ENCODE data around the gene EIF4B. TPM values are rescaled to one million over a fixed set of nuclear protein-coding genes. Genes with fewer than 3 reads are reported as not detected.

The EIF4B gene
- total RNA-seq, 1 experiment from 2014 or later = 401 TPM

DNA sequence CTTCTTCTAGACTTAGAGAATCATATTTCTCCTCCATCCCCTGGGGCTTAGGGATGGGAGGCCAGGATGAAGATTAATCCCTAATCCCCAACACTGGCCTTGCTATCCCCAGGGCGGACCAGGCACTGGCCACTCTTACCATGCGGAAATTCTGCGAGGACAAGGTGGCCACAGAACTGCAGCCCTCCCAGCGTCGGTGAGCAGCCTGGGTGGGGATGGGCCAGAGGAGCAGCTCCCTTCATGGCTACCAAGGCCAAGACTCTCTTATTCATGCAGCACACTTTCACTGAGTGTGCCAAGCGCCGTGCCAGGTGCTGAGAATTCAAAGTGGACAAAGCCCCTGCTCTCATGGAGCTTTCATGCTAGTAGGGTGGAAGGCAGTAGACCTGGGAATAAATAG lies 50.6 kb downstream of the EIF4B start:
- no peak for DNase-seq (ENCODE audit: low spot score)

DNA sequence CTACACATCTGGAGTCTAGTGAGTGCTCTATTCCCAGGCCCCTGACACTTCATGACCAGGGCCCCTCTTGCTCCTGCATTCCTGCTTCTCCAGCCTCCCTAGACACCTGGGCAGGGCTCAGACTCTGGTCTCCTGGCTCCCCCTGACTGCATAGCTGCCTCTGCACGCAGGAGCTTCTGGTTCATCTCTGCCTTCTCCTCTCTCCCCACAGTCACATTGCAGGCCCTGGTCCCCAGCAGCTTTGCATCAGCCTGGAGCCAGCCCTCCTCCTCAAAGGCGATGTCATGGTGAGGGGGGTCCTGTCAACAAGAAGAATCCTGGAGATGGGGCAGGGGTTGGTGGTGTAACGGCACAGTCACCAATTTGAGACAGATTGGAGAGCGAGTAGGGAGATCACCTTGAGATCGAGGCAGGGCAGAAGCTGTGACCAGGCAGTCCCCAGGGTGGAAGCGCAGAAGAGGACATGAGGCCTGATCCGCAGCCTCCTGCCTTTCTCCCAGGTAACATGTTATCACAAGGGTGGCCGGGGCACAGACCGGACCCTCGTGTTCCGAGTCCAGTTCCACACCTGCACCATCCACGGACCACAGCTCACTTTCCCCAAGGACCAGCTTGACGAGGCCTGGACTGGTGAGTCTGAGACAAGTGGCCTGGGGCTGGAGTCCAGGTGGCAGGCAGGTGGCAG lies 51.7 kb downstream of the EIF4B start:
- DNase-seq (ENCODE audit: low spot score) = no peak

DNA sequence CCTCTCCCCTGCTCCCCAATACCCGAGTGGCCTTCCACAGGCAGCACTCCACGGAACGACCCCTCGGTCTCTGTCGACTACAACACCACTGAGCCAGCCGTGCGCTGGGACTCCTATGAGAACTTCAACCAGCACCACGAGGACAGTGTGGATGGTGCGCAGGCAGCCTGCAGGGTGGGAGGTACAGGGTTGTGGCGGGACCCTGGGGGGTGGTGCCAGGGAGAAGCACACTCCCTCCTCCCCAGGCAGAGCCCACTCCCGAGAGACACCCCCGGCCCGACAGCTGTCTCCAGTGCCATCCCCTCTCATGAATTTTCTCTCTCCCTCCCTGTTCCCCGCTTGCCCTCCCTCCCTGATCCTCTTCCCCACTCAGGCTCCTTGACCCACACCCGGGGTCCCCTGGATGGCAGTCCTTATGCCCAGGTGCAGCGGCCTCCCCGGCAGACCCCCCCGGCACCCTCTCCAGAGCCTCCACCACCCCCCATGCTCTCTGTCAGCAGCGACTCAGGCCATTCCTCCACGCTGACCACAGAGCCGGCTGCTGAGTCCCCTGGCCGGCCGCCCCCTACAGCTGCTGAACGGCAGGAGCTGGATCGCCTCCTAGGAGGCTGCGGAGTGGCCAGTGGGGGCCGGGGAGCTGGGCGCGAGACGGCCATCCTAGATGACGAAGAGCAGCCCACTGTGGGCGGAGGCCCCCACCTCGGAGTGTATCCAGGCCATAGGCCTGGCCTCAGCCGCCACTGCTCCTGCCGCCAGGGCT lies 52.6 kb downstream of the EIF4B start:
- no peak for DNase-seq (ENCODE audit: low spot score)

DNA sequence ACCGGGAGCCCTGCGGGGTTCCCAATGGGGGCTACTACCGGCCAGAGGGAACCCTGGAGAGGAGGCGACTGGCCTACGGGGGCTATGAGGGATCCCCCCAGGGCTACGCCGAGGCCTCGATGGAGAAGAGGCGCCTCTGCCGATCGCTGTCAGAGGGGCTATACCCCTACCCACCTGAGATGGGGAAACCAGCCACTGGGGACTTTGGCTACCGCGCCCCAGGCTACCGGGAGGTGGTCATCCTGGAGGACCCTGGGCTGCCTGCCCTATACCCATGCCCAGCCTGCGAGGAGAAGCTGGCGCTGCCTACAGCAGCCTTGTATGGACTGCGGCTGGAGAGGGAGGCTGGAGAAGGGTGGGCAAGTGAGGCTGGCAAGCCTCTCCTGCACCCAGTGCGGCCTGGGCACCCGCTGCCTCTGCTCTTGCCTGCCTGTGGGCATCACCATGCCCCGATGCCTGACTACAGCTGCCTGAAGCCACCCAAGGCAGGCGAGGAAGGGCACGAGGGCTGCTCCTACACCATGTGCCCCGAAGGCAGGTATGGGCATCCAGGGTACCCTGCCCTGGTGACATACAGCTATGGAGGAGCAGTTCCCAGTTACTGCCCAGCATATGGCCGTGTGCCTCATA lies 53.3 kb downstream of the EIF4B start:
- no peak for DNase-seq (ENCODE audit: low spot score)

DNA sequence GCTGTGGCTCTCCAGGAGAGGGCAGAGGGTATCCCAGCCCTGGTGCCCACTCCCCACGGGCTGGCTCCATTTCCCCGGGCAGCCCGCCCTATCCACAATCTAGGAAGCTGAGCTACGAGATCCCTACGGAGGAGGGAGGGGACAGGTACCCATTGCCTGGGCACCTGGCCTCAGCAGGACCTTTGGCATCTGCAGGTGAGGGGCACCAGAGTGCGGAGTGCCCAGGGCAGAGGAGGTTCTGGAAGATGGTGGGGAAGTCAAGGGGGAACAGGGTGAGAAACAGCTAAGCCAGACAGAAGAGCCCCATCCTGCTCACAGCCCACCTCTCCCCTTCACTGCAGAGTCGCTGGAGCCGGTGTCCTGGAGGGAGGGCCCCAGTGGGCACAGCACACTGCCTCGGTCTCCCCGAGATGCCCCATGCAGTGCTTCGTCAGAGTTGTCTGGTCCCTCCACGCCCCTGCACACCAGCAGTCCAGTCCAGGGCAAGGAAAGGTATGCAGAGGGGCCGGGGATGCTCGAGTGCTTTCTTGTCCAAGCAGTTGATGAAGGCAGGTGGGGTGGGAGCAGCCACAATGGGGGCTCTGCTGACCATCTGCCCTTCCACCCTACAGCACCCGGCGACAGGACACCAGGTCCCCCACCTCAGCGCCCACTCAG lies 53.9 kb downstream of the EIF4B start:
- no peak for DNase-seq (ENCODE audit: low spot score)

DNA sequence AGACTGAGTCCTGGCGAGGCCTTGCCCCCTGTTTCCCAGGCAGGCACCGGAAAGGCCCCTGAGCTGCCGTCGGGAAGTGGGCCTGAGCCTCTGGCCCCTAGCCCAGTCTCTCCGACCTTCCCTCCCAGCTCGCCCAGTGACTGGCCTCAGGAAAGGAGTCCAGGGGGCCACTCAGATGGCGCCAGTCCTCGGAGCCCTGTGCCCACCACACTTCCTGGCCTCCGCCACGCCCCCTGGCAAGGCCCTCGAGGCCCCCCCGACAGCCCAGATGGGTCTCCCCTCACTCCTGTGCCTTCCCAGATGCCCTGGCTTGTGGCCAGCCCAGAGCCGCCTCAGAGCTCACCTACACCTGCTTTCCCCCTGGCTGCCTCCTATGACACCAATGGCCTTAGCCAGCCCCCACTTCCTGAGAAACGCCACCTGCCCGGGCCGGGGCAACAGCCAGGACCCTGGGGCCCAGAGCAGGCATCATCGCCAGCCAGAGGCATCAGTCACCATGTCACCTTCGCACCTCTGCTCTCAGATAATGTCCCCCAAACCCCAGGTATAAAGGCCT lies 54.5 kb downstream of the EIF4B start:
- DNase-seq (ENCODE audit: low spot score) = no peak

DNA sequence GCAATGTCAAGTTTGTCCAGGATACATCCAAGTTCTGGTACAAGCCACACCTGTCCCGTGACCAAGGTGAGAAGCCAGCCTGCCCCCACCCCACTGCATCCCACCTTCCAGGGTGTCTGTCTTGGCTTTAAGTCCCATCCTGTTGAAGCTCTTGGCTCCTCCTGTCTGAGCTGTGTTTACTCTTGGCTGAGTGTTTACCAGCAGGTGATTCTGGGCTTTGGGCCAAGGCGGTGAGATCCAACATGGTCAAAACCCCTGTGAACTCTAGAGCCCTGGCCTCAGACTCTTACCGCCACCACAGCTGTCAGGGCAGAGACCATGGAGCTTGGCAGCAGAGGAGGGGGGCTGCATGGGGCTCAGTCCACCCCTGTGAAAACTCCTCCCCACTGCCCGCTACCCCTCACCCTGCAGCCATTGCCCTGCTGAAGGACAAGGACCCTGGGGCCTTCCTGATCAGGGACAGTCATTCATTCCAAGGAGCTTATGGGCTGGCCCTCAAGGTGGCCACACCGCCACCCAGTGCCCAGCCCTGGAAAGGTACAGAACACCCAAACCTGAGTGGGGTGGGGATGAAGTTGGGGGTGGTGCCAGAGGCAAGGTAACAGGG lies 55.3 kb downstream of the EIF4B start:
- DNase-seq (ENCODE audit: low spot score) = peak; percentile 98

DNA sequence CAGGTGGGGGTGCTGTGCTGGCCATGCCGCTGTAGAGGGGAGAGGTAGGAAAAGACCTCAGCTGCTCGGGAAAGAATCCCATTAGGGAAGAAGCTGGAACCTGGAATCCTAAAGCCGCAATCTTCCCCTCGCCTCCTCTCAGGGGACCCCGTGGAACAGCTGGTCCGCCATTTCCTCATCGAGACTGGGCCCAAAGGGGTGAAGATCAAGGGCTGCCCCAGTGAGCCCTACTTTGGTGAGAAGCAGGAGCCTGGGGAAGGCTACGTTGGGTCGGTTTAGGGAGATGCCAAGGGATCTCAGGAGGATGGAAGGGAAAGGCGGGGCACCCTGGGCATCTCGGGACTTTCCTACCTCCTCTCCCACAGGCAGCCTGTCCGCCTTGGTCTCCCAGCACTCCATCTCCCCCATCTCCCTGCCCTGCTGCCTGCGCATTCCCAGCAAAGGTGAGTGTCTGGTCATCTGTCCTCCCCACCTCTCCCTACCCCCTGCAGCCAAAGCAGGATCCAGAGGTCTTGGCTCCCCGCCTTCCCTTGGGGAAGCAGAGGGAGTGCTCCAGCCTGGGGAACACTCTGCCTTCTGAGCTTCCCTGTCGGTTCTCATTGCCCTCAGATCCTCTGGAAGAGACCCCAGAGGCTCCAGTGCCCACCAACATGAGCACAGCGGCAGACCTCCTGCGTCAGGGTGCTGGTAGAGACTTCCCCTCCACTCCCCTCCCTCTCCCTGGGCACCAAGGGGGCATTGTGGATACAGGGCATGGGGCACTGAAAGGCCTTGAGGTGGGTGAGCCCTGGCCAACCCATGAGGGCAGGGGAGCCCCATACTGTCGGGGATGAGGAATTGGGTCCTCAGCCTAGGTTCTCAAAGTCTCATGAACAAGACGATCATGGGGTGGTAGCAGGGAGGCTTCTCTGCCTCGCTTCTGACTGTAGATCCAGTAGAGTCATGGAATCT lies 56.0 kb downstream of the EIF4B start:
- DNase-seq (ENCODE audit: low spot score) = no peak

DNA sequence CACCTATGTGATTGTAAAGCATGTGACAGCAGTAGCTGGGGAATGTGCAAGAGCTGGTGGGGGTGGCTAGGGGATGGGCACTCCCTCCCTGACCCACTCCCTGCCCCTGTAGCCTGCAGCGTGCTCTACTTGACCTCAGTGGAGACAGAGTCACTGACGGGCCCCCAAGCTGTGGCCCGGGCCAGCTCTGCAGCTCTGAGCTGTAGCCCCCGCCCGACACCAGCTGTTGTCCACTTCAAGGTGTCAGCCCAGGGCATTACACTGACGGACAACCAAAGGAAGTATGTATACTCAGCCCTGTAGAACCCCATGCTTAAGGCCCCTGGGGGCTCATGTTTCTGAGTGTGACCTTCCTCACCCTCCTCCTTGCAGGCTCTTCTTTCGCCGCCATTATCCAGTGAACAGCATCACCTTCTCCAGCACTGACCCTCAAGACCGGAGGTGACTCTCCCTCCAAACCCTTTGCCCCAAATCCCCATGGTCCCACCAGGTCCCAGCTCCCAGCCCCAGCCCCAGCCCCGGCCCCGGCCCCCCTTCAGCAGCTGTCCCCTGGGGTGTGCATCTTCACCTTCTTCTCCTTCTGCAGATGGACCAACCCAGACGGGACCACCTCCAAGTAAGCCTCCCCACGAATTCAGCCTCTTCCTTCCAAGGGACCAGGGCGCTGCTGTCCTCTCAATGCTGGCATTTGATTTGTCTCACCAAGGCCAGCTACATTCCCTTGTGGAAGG lies 56.9 kb downstream of the EIF4B start:
- DNase-seq (ENCODE audit: low spot score) = no peak

DNA sequence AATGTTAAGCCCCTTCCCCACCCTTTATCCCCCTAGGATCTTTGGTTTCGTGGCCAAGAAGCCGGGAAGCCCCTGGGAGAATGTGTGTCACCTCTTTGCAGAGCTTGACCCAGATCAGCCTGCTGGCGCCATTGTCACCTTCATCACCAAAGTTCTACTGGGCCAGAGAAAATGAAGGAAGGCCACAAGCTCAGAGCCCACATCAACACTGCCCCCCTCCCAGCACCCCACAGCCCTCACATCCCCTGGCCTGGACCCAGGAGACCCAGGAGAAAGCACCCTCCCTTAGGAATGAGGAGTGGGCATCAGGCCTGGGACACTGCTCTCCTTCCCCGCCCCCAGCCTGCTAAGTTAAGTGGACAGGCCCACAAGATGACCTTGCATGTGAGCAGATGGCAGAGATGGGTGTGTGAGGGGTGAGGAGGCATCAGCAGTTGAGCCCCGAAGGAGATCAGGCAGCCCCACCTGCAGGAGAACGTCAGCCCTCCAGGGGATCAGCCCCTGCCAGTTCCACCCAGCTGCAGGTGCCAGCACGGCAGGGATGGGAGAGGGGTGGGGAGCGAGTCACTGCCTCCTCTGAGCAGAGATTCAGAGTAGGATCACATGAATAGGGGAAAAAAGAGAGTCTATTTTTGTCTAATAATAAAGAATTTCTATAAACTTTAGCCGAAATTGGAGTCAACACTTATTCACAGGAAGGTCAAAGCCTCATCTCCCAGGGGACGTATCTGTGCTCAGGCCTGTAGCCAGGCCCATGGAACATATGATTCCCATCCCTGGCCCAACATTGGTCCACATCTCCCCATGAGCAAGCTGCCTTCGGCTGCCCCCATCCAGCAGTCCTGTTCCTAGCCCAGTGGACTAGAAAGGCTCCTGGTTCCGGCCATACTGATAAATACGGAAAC lies 57.7 kb downstream of the EIF4B start:
- DNase-seq (ENCODE audit: low spot score) = no peak

DNA sequence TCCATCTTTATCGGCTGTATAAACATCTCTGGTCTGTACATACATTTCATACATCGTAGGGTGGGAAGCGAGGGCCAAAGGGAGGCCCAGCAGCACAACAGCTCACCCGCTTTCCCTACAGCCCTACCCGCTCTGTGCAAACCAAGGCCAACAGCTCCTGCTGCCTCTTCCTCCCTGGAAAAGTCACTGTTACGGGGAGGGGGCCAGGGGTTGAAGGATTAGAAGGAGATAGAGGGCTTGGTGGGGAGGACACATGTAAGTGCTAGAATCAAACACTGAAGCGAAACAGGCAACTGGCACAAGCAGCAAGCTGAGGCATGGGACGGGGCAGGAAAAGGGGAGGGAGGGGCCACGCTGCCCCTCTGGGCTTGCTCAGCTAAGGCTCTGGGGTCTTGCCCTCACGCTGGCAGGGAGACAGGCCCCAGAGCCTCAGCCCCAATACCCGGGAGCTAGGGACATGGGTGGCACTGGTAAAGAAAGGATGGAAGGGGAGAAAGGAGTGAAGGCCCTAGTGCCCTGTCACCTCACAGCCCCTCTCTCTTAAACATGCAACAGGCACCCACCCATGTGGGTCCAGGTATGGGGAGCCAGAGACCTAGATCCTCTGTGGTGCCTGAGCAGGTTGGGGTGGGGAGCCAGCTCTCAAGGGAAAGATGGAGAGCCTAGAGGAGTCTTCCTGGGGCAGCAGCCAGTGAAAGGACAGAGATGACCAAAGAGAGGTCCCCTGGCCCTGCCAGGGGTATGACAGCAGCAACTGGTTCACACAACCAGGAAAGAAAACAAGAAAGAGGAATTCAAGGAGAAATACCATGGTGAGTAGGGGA lies 58.6 kb downstream of the EIF4B start:
- no peak for DNase-seq (ENCODE audit: low spot score)

DNA sequence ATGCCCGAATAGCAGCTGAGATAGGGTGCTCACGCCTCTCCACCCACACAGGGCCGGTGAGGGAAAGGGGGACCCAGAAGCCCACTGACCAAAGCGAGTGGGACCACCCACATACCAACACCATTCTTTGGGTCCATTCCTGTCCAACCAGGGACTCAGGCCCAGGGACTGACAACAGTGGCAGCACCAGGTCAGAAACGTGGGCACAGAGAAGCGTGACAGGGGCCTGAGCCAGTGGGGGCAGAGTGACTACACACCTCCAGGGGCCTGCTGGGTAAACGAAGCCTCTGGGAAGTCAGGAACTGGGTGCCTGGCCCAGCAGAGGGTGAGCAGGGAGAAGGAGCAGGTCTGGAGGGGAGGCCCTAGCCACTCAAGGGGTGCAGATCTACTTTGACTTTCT lies 59.2 kb downstream of the EIF4B start:
- DNase-seq (ENCODE audit: low spot score) = no peak

DNA sequence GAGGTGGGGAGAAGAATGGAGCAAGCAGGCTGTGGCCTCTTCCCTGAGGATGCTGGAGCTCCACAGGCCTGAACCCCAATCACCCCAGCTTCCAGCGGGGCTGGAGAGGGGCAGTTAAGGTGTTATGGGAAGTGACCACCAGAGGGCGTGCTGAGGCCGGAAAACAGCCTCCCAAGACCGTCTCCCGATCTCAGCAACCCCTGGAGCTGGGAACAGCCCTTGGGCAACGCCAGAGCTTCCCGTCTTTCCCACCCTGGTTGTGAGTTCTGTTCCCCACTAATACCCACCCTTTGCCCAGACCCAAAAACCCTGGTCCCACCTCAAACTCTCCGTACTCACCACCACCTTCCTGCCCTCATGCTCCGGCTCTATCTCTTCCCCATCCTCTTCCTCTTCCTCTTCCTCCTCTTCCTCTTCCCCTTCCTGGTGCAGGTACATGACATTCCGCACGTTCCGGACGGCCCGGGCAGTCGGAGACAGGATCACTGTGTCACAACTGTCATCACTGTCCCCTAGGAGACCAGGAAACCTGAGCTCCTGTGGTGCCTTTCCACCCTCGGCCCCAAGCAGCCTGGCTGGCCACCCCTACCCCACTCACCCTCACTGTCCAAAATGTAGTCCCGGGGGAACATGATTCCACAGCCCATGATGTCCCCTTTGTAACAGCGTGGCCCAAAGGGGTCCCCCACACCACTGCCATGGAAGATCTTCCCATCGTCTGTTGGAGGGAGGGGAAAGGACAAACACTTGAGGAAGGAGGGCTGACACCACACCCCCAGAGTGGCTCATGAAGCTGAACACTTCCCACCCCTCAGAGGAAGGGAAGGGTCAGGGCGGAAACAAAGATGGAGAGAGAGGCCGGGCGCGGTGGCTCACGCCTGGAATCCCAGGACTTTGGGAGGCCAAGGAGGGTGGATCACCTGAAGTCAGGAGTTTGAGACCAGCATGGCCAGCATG lies 60.0 kb downstream of the EIF4B start:
- DNase-seq (ENCODE audit: low spot score) = peak; percentile 95

DNA sequence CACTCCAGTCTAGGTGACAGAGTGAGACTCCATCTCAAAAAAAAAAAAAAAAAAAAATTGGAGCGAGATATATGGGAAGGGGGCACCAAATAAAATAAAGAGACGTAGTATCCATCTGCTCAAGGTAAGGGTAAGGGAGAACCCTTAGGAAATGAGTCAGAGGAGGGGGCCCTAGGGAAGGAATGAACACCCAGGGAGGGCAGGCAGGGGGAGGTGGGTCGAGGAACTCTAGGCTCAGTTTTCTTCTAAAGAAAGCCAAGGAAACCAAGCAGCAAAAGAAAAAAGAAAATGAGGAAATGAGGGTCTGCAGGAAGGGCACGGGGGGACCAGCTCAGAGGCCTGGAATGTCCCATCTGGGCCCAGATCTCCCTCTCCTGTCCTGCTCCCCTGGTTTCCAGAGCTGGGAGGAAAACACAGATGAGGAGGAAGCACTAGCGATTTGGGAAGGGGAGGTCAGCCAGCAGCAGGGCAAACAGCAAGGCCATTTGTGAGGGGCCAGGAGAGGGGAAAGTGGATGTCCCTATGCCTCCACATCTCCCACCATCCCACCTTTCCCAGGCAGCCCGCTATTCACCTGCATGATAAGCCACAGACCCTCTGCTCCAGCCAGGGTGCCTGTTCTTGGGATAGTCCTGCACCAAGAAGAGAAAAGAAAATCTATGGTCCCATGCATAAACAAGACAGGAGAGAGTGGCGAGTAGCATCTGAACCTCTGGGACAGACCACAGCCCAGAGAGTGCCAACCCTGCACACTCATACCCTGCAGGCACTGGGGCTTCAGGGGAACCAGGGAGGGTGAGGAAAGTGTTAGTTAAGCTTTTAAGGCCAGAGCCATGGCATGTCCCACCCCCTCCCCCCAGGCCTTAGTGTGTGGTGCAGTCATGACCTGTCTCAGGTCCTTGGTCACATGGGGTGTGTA lies 61.1 kb downstream of the EIF4B start:
- no peak for DNase-seq (ENCODE audit: low spot score)

DNA sequence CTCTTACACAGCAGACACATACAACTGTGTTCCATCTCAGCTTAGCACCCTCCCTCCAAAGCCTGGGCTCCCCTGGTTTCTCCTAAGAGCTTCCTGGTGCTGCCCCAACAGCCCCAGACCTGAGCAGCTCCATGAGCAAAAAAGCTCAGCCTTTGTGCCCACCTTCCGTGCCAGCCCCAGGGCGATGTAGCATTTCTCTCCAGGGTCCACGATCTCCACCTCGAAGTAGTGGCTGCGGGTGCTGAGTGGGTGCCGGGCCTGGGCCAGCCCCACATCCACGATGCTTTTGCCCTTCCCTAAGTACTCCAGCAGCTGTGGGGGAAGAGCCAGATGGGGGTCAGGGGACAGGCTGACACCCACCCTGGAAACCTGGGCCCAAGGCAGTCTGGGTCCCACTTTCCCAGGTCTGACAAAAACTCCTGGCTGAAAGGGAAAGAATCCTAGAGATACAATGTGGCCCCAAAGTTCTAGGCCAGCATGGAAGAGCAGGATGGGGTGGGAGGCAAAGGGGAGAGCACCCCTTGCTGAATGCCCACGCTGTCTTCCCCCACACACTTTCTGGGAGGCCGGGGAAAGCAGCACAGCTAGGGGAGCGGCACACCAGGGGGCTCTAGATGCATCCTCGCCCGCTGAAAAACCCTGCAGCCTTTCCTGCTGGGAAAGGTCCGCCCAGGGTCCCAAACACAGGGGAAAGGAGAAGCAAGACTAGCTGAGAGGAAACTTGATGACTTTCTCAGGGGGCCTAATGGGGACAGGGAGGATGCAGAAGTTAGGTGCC lies 61.9 kb downstream of the EIF4B start:
- DNase-seq (ENCODE audit: low spot score) = no peak

Measured in HT-29 (cell line).